GM18907 (cell line): ENCODE measurements around the gene ATP13A3.

ENCODE experiments used
- ATAC-seq: cut with Tn5 transposase; IDR thresholded peaks from one replicate; pipeline ENCODE4 v1.9.1; 2021; ENCODE audit warnings: mild to moderate bottlenecking, moderate library complexity; ENCODE audit not compliant: unreplicated experiment

The ATP13A3 gene

GRCh38 chr3:194476784-194477183 lies 10.0 kb downstream of the ATP13A3 start:
- no peak for ATAC-seq

GRCh38 chr3:194475978-194476377 lies 10.8 kb downstream of the ATP13A3 start:
- no peak for ATAC-seq

GRCh38 chr3:194475138-194475932 lies 11.5 kb downstream of the ATP13A3 start:
- no peak for ATAC-seq

- no peak for ATAC-seq
Observed at GRCh38 chr3:194474675-194475074, 12.1 kb downstream of the ATP13A3 start.

GRCh38 chr3:194472290-194472920 lies 14.4 kb downstream of the ATP13A3 start:
- ATAC-seq: peak; percentile 77

GRCh38 chr3:194471863-194472262 lies 14.9 kb downstream of the ATP13A3 start:
- no peak for ATAC-seq

- ATAC-seq: no peak
Observed at GRCh38 chr3:194470615-194471014, 16.2 kb downstream of the ATP13A3 start.

GRCh38 chr3:194469977-194470376 lies 16.8 kb downstream of the ATP13A3 start:
- no peak for ATAC-seq

- no peak for ATAC-seq
Observed at GRCh38 chr3:194468086-194468485, 18.7 kb downstream of the ATP13A3 start.

GRCh38 chr3:194466761-194467356 lies 19.9 kb downstream of the ATP13A3 start:
- ATAC-seq: no peak

GRCh38 chr3:194465920-194466570 lies 20.8 kb downstream of the ATP13A3 start:
- ATAC-seq: no peak

GRCh38 chr3:194465246-194465645 lies 21.6 kb downstream of the ATP13A3 start:
- no peak for ATAC-seq

- ATAC-seq: no peak
Observed at GRCh38 chr3:194464692-194465091, 22.1 kb downstream of the ATP13A3 start.

- no peak for ATAC-seq
Observed at GRCh38 chr3:194462936-194463335, 23.9 kb downstream of the ATP13A3 start.

GRCh38 chr3:194460566-194460965 lies 26.2 kb downstream of the ATP13A3 start:
- no peak for ATAC-seq

GRCh38 chr3:194458131-194458530 lies 28.7 kb downstream of the ATP13A3 start:
- no peak for ATAC-seq

GRCh38 chr3:194455481-194455880 lies 31.3 kb downstream of the ATP13A3 start:
- ATAC-seq: no peak

- no peak for ATAC-seq
Observed at GRCh38 chr3:194450341-194450740, 36.5 kb downstream of the ATP13A3 start.

GRCh38 chr3:194449913-194450312 lies 36.9 kb downstream of the ATP13A3 start:
- ATAC-seq: no peak

GRCh38 chr3:194447657-194448056 lies 39.1 kb downstream of the ATP13A3 start:
- no peak for ATAC-seq

- no peak for ATAC-seq
Observed at GRCh38 chr3:194447161-194447560, 39.6 kb downstream of the ATP13A3 start.

- ATAC-seq: no peak
Observed at GRCh38 chr3:194446754-194447153, 40.0 kb downstream of the ATP13A3 start.
